Measurements from ENCODE around the gene FKTN.
"Not testable (repeated sequence)": the region's sequence is repeated elsewhere in the genome, so short reads cannot be mapped to it uniquely, and the experiment has no call there.

Gene FKTN

DNA sequence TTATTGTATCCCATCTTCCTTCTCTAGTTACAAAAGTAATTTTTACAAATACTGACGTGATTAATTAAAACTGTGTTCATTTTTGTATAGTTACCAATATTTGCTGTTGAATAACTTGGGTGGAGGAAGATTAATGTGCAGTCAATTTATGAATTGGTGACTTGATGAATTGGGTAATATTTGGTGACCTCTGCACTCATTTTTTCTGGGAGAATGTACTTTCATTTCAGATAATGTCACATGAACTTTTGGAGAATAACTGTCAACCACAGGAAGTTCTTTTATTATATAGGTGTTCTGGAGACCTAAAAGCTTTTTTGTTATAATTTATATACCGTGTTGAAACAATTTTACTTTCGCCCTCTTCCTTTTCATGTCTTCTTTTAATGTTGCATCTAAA, 26.4 kb upstream of the FKTN start:
- DNase-seq (ENCODE audit: low read depth in 2 of 2) = no peak
- TF ChIP-seq, protein P1, sequence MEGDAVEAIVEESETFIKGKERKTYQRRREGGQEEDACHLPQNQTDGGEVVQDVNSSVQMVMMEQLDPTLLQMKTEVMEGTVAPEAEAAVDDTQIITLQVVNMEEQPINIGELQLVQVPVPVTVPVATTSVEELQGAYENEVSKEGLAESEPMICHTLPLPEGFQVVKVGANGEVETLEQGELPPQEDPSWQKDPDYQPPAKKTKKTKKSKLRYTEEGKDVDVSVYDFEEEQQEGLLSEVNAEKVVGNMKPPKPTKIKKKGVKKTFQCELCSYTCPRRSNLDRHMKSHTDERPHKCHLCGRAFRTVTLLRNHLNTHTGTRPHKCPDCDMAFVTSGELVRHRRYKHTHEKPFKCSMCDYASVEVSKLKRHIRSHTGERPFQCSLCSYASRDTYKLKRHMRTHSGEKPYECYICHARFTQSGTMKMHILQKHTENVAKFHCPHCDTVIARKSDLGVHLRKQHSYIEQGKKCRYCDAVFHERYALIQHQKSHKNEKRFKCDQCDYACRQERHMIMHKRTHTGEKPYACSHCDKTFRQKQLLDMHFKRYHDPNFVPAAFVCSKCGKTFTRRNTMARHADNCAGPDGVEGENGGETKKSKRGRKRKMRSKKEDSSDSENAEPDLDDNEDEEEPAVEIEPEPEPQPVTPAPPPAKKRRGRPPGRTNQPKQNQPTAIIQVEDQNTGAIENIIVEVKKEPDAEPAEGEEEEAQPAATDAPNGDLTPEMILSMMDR (IDR thresholded peaks at IDR 0.05; ENCODE audit: low read depth, low read length) = no peak
- H3K4me3 ChIP-seq (replicated peaks in 1 of 2; ENCODE audit: low read depth in 2 of 2, low read length in 2 of 2) = no peak overlapping the region

DNA sequence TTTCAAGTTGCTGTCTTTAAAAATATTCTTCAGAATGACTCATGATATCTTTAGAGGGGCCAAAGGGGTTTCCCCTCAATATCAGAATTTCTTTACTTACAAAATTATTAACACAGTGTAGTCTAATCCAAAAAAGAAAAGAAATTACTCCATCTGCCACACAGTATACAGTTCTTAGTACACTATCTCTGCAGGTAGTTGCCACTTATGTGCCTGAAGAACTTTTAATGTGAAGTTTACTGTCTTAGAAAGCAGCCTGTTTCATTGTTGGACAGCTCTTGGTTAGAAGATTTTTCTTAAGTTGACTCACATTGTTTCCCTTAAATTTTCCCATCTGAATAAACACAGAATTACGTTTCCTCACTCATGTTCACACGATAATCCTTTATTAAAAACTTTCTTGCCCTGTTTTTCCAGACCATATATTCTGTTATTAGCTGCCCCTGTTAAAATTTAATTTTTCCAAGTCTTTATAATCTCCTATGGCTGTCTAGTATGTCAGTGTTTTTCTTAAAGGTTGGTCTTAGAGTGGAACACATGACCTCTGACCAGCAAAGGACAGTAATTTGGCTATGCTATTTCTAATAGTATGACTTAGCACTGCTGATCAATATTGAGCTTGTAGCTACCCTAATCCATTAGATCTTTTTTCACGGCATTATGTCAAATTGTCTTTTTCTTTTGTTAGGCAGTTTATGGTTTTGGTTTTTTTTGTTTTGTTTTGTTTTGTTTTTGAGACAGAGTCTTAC, 21.8 kb upstream of the FKTN start:
- TF ChIP-seq, protein P1 (IDR thresholded peaks at IDR 0.05; ENCODE audit: low read depth, low read length) = no peak
- peak in 1 of 2 donors; percentile 54 for DNase-seq (ENCODE audit: low read depth in 2 of 2)
- H3K4me3 ChIP-seq (replicated peaks in 1 of 2; ENCODE audit: low read depth in 2 of 2, low read length in 2 of 2) = no peak overlapping the region

DNA sequence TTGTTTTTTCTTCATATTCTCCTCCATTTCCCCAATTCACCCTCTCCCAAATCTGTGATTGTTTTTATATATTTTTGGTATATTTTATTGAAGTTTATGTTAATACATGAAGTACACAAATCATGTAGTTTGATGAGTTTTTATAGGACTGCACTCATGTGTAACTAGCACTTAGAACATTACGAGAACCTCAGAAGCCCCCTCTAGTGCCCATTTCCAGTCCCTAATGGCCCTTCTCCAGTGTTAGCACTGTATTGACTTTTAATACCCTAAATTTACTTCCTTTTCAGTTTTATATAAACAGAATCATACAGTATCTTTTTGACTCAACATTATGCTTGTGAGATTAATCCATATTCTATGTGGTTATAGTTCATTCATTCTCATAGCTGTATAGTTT, 18.5 kb upstream of the FKTN start:
- TF ChIP-seq, protein P1 (IDR thresholded peaks at IDR 0.05; ENCODE audit: low read depth, low read length) = no peak
- DNase-seq (ENCODE audit: low read depth in 2 of 2) = no peak
- no peak overlapping the region for H3K4me3 ChIP-seq (replicated peaks in 1 of 2; ENCODE audit: low read depth in 2 of 2, low read length in 2 of 2)

DNA sequence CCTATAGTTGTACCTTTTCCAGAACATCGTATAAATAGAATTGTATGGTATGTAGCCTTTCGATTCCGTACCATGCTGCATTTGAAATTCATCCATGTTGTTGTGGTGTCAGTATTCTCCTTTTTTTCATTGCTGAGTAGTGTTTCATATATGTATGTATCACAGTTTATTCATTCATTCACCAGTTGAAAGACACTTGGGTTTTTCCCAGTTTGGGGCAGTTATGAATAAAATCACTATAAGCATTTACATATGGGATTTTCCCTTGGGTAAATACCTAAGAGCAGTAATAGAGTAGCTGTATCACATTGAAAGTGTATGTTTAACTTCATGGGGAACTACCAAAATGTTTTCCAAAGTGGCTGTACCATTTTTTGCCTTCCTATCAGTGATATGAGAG, 16.1 kb upstream of the FKTN start:
- no peak for DNase-seq (ENCODE audit: low read depth in 2 of 2)
- no peak overlapping the region for H3K4me3 ChIP-seq (replicated peaks in 1 of 2; ENCODE audit: low read depth in 2 of 2, low read length in 2 of 2)
- TF ChIP-seq, protein P1 (IDR thresholded peaks at IDR 0.05; ENCODE audit: low read depth, low read length) = no peak

DNA sequence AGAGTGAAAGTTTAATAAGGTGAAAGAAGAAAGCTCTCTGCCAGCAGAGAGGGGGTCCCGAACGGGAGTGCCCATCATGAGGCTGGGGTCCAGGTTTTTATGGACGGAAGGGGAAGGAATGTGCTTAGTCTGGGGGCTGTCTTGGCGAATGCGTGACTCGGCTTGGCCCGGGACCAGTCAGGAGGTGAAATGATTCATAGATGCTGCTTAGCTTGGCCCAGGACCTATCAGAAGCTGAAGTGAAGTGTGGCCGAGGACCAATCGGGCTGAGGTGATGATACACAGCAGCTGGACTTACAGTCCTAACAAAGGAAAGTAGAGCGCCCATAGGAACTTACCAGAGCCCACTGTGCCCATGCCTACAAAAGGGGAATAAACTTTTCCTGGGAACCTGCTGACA, 3.9 kb upstream of the FKTN start:
- peak; percentile 60 to 66 for DNase-seq (ENCODE audit: low read depth in 2 of 2)
- TF ChIP-seq, protein P1 (IDR thresholded peaks at IDR 0.05; ENCODE audit: low read depth, low read length) = no peak
- no peak overlapping the region for H3K4me3 ChIP-seq (replicated peaks in 1 of 2; ENCODE audit: low read depth in 2 of 2, low read length in 2 of 2)

DNA sequence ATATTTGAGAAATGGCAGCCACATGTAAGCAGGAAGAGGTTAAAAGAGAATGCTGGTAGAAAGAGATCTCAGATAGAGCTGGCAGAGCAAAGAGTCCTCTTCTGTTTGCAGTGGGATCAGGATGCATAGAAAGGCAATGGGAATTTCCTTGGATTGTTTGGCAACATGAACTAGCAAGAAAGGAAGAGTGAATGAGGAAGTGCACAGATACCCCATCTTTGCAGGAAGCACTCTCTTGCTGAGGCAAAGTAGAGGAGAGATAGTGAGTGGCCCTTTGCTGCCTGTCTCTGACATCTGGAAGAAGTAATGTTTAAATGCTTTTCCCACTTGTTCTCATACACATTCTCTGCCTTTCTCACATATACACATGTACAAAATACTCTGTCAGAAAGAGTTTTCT, 14.5 kb downstream of the FKTN start:
- TF ChIP-seq, protein P1 (IDR thresholded peaks at IDR 0.05; ENCODE audit: low read depth, low read length) = no peak
- DNase-seq (ENCODE audit: low read depth in 2 of 2) = no peak

DNA sequence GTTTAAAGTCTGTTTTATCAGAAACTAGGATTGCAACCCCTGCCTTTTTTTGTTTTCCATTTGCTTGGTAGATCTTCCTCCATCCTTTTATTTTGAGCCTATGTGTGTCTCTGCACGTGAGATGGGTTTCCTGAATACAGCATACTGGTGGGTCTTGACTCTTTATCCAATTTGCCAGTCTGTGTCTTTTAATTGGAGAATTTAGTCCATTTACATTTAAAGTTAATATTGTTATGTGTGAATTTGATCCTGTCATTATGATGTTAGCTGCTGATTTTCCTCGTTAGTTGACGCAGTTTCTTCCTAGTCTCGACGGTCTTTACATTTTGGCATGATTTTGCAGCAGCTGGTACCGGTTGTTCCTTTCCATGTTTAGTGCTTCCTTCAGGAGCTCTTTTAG, 22.0 kb downstream of the FKTN start:
- DNase-seq (ENCODE audit: low read depth in 2 of 2); H3K4me3 ChIP-seq (replicated peaks in 1 of 2; ENCODE audit: low read depth in 2 of 2, low read length in 2 of 2): not testable (repeated sequence)

More for the DNA sequence above, 14.5 kb downstream of the FKTN start:
- no peak overlapping the region for H3K4me3 ChIP-seq (replicated peaks in 1 of 2; ENCODE audit: low read depth in 2 of 2, low read length in 2 of 2)

DNA sequence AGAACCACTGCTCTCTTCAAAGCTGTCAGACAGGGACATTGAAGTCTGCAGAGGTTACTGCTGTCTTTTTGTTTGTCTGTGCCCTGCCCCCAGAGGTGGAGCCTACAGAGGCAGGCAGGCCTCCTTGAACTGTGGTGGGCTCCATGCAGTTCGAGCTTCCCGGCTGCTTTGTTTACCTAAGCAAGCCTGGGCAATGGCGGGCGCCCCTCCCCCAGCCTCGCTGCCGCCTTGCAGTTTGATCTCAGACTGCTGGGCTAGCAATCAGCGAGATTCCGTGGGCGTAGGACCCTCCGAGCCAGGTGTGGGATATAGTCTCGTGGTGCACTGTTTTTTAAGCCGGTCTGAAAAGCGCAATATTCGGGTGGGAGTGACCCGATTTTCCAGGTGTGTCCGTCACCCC, 23.6 kb downstream of the FKTN start:
- DNase-seq (ENCODE audit: low read depth in 2 of 2); H3K4me3 ChIP-seq (replicated peaks in 1 of 2; ENCODE audit: low read depth in 2 of 2, low read length in 2 of 2): not testable (repeated sequence)
